Eye (tissue), 1 donor: ENCODE measurements around the gene GPR137B.

Source experiments
- DNase-seq: peaks from one replicate; pipeline ENCODE4 v3.0.0-alpha.2; 2015

GPR137B gene

GRCh38 chr1:236204656-236205055 lies 62.3 kb downstream of the GPR137B start:
- DNase-seq, result no peak

- no peak for DNase-seq
Observed at GRCh38 chr1:236206548-236206947, 64.2 kb downstream of the GPR137B start.

GRCh38 chr1:236207121-236207520 lies 64.8 kb downstream of the GPR137B start:
- no peak for DNase-seq

- no peak for DNase-seq
Observed at GRCh38 chr1:236207569-236207968, 65.2 kb downstream of the GPR137B start.

GRCh38 chr1:236209185-236209584 lies 66.8 kb downstream of the GPR137B start:
- no peak for DNase-seq

- no peak for DNase-seq
Observed at GRCh38 chr1:236209713-236210112, 67.4 kb downstream of the GPR137B start.

GRCh38 chr1:236211815-236212214 lies 69.5 kb downstream of the GPR137B start:
- no peak for DNase-seq

- DNase-seq, result no peak
Observed at GRCh38 chr1:236213534-236213933, 71.2 kb downstream of the GPR137B start.

- DNase-seq, result no peak
Observed at GRCh38 chr1:236214761-236215160, 72.4 kb downstream of the GPR137B start.

- no peak for DNase-seq
Observed at GRCh38 chr1:236220473-236220872, 78.1 kb downstream of the GPR137B start.

GRCh38 chr1:236222632-236223031 lies 80.3 kb downstream of the GPR137B start:
- no peak for DNase-seq

- DNase-seq, result no peak
Observed at GRCh38 chr1:236228411-236228810, 86.1 kb downstream of the GPR137B start.

GRCh38 chr1:236235116-236235515 lies 92.8 kb downstream of the GPR137B start:
- no peak for DNase-seq

- DNase-seq, result no peak
Observed at GRCh38 chr1:236239092-236239585, 96.8 kb downstream of the GPR137B start.

- DNase-seq, result no peak
Observed at GRCh38 chr1:236240675-236241074, 98.3 kb downstream of the GPR137B start.

- no peak for DNase-seq
Observed at GRCh38 chr1:236242568-236242967, 100.2 kb downstream of the GPR137B start.

- DNase-seq, result no peak
Observed at GRCh38 chr1:236247286-236247685, 104.9 kb downstream of the GPR137B start.

- no peak for DNase-seq
Observed at GRCh38 chr1:236251587-236251986, 109.2 kb downstream of the GPR137B start.

- no peak for DNase-seq
Observed at GRCh38 chr1:236253119-236253518, 110.8 kb downstream of the GPR137B start.

GRCh38 chr1:236253918-236254637 lies 111.7 kb downstream of the GPR137B start:
- no peak for DNase-seq

GRCh38 chr1:236257216-236257615 lies 114.9 kb downstream of the GPR137B start:
- DNase-seq, result no peak

- DNase-seq, result no peak
Observed at GRCh38 chr1:236258114-236258622, 115.8 kb downstream of the GPR137B start.
